GM12875 (cell line): Measurements from ENCODE around the gene SMIM36.
"Not testable (repeated sequence)": the region's sequence is repeated elsewhere in the genome, so short reads cannot be mapped to it uniquely, and the experiment has no call there.

Experiments
- H3K4me3 ChIP-seq: one replicate; pipeline ENCODE4 v1.5.1; 2011; ENCODE audit warnings: low read depth, low read length, control low read depth
- TF ChIP-seq, protein P1 (sequence below): IDR thresholded peaks from 2 replicates; pipeline ENCODE4 v1.5.1; 2011; ENCODE audit warnings: low read depth, mild to moderate bottlenecking, control low read depth, inconsistent platforms, low read length, moderate library complexity, borderline replicate concordance; ENCODE audit not compliant: insufficient read depth

SMIM36 gene

DNA sequence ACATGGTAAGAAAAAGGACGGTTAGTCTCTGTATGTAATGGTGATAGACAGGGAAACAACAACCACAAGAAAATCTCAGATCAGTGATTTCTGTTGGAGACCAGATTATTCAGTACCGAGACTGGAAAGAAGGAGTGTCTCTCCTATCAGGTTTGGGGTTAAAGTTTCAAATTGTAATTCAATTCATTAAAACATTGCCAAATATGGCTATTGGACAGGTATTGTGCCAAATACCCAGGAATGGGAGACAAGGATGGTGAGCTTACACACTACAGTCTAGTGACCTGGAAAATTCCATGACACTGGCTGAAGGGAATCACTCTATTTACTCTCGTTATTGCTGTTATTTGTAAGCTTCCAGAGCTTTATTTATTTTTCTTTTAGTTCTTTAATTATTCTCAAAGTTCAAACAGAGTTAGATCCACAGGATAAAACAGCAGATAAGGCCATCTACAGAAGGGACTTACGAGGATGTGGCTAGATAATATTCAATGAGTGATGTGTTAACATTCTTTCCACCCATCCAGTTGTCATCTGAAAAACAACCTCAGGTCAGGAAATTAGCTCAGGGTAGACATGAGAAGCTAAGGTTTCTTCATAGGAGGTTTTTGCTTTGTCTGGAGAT, 64.6 kb downstream of the SMIM36 start:
- TF ChIP-seq, protein P1, sequence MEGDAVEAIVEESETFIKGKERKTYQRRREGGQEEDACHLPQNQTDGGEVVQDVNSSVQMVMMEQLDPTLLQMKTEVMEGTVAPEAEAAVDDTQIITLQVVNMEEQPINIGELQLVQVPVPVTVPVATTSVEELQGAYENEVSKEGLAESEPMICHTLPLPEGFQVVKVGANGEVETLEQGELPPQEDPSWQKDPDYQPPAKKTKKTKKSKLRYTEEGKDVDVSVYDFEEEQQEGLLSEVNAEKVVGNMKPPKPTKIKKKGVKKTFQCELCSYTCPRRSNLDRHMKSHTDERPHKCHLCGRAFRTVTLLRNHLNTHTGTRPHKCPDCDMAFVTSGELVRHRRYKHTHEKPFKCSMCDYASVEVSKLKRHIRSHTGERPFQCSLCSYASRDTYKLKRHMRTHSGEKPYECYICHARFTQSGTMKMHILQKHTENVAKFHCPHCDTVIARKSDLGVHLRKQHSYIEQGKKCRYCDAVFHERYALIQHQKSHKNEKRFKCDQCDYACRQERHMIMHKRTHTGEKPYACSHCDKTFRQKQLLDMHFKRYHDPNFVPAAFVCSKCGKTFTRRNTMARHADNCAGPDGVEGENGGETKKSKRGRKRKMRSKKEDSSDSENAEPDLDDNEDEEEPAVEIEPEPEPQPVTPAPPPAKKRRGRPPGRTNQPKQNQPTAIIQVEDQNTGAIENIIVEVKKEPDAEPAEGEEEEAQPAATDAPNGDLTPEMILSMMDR = no peak
- H3K4me3 ChIP-seq = no peak overlapping the region

DNA sequence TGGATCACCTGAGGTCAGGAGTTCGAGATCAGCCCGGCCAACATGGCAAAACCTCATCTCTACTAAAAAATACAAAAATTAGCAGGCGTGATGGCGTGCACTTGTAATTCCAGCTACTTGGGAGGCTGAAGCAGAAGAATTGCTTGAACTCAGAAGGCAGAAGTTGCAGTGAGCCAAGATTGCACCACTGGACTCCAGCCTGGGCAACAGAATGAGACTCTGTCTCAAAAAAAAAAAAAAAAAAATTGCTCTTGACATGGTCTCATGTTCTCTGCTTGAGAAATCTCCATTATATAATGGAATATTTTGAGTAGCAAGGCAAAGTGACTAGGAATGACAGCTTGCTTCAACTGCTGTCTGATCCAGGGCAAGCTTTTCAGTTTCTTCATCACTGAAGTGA, 65.2 kb downstream of the SMIM36 start:
- H3K4me3 ChIP-seq = not testable (repeated sequence)

DNA sequence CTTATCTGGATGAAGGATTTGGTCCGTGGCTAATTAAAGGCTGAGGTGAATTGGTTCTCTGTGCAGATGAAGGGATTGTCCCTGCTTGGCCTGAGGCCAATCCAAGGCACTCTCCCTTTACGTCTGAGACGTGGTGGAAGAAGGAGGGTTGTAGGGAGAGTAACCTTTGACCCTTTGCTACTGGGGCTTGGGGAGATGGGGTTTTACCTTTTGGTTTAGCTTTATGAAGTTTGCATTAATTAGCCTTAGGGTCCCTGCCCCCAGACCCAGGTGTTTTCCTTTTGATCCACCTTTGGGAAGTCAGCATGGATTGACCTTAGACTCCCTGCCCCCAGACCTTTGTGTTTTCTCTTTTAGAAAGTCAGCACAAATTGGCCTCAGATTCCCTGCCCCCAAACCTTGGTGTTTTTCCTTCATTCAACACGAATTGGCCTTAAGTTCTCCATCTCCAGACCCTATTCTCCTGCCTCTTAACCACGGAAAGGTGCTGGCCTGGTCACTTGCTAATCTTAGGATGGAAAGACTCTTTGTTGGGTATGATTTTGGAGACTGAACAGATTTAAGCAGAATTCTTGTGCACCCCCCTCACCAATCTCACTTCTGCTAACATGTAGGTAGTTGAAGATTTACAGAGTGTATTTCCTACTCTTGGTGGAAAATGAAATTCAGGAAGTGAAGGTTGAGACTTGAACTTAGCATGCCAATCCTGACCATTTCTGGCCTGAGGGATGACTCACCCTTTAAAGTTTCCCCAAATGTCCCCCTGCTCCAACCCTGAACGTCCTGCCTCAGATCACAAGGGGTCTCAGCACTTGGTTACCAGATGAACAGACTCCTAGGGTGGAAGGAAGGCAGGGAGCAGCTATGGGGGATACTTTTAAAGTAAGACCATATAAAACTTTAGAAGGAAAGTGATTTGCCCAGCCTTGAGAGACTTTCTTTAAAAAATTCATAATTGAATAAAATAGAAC, 66.5 kb downstream of the SMIM36 start:
- TF ChIP-seq, protein P1 = no peak
- H3K4me3 ChIP-seq = no peak overlapping the region

DNA sequence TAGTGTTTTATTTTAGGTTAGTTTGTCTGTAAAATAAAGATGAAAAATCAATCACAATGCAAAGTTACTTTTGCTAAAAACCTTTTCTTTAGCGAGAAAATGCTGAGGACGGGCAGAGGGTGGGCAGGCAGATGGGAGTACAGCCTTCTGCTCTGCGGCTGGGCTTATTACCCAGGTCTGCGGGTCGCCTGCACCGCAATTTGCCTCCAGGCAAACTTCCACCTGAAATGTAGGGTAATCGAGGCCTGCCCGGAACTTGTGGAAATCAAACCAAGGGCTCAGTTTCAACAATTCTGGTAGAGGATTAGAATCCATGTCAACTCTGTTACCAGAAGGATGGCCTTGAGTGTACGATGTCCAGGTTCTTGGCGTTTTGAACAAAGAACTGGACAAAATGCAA, 67.3 kb downstream of the SMIM36 start:
- TF ChIP-seq, protein P1 = no peak
- no peak overlapping the region for H3K4me3 ChIP-seq

DNA sequence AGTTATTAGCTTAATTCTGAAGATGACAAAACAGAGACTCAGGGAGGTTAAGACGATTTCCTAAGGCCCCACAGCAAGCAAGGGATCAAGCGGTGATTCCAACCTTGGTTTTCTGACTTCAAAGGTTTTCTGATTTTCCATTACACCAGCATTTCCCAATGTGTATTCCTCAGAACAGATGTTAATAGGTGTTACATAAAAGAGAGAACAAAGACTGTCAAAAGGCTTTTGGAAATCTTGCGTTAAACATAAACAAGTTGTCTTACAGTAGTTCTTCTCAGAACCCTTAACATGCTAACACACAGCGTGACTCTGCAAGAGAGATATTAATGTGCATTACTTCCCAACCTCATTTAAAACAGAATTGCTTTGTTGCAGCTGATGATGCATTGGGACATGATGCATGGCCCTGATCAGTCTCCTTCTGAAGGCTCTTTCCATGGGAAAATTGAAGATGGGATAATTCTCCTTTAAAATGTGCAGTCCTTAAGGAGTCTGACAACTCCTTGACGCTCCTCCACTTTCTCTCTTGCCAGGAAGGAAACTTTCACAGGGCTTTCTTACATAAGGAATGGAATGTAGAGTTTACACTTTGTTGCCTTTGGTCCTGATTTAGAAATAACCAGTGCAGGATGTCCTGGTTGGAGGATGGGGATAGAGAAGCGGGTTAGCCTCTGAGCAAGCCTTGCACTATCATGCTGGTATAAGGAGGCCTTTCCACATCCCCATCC, 68.1 kb downstream of the SMIM36 start:
- TF ChIP-seq, protein P1 = no peak
- no peak overlapping the region for H3K4me3 ChIP-seq

DNA sequence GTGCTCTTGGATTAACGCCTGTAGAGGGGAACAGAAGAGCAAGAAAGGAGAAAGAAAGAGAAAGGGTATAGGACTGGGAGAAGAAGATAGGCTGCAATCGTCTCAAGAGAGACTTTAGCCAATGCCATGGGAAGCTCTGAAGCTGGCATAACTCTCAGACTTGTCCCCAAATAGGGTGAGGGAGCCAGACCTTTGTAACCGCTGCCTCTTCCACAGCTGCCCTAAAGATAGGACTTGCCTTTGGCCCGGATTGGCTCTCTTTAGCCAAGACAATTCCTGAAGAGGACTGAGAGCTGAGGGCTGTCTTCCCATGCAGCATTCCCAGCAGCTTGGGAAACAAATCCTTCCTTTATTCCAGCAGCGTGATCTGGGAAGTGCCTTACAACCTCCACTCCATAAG, 68.8 kb downstream of the SMIM36 start:
- TF ChIP-seq, protein P1 = no peak
- H3K4me3 ChIP-seq = no peak overlapping the region

DNA sequence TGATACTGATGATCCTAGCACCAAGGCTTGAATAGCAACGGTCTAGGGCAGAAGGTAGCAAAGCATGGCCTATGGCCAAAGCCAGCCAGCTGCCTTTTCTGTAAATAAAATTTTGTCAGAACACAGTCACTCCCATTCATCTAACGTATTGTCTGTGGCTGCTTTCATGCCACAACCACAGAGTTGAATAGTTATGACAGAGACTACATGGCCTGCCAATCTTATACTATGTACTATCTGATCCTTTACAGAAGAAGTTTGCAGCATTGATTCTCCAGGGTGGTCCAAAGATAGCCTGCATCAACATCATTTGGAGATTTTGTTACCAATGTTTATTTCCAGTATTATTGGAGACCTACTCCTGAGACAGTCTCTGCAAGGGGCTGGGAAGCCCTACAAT, 69.7 kb downstream of the SMIM36 start:
- TF ChIP-seq, protein P1 = no peak
- no peak overlapping the region for H3K4me3 ChIP-seq
